Measurements from ENCODE around the gene FHOD1.

- TF ChIP-seq CTCF (conservative IDR thresholded peaks at IDR 0.05 in 1 of 2, IDR thresholded peaks at IDR 0.05 in 1 of 2; ENCODE audit: low read depth in 1 of 2, low read length in 2 of 2) (no peak), EZH2 (IDR thresholded peaks at IDR 0.05; ENCODE audit: low read length, missing control alignments) (no peak)
These were observed 20.3 kb downstream of the FHOD1 start, which contains the start of gene TMEM208 for GRCh38 chr16:67226804-67227566.
